Hindlimb muscle (tissue), 1 donor: ENCODE data around the gene LCTL. TPM values are rescaled to one million over a fixed set of nuclear protein-coding genes. Genes with fewer than 3 reads are reported as not detected.

Source experiments
- DNase-seq: peaks from one replicate; pipeline ENCODE4 v3.0.0-alpha.2; 2013
- polyA plus RNA-seq: library from polyadenylated mRNA; unstranded; fragments of 120-200 nt; gene quantifications from one replicate; pipeline ENCODE4 v1.2.1, GENCODE V29; 2013; ENCODE audit not compliant: insufficient read length

The LCTL gene
- polyA plus RNA-seq, 1 donor: 0.13 TPM

DNA sequence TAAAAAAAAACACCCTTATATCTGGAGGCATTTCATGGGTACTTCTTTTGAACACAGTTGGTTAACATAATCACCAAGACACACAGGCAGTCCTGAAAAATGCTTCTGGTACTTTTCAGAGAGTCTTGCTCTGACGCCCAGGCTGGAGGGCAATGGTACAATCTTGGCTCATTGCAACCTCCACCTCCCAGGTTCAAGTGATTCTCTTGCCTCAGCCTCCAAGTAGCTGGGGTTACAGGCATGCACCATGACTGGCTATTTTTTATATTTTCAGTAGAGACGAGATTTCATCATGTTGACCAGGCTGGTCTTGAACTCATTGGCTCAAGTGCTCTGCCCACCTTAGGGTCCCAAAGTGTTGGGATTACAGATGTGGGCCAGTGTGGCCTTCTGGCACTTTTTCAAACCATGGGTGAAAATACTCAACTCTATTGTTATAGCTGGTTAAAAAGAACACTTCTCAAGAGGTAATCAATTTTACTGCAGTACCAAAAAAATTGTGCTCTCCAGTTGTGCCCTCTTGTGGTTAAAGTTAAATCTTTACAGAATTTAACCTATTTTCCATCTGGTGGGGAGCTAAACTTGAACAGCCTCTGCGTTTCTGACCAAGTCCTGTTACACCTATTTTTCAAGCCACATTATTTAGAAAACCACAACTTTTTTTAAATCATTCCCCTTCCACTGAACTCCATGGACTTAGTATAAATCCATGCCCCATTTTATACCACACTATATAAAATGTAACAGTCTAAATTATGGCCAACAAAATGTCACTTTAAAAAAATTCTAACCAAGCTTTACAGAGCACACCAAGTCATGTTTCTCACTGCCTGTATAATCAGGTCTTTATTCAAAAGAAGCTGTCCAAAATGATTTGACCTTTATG lies 67.1 kb downstream of the LCTL start:
- DNase-seq: peak; percentile 46

Other genes with a start within 250 kb of the LCTL start
- 12.8 TPM for gene TIPIN, start 209.3 kb downstream of the LCTL start, polyA plus RNA-seq
- 82.1 TPM for gene MAP2K1, start 179.1 kb downstream of the LCTL start, polyA plus RNA-seq
- gene SNAPC5, start 68.2 kb downstream of the LCTL start, polyA plus RNA-seq: 34.0 TPM
- 6,006 TPM for gene RPL4, start 61.1 kb downstream of the LCTL start, polyA plus RNA-seq
- 11.4 TPM for gene ZWILCH, start 60.7 kb downstream of the LCTL start, polyA plus RNA-seq
- gene SMAD6, start 136.2 kb upstream of the LCTL start, polyA plus RNA-seq: 7.5 TPM